ENCODE data around the gene DUSP5. TPM values are rescaled to one million over a fixed set of nuclear protein-coding genes. Genes with fewer than 3 reads are reported as not detected.

DUSP5 gene
- total and polyA plus RNA-seq, 2 experiments from 2014 or later: 49.6 to 60.7 TPM

GRCh38 chr10:110547139-110547761, 49.5 kb downstream of the DUSP5 start:
- no peaks in the 10 kb centered on the region for H3K36me3 ChIP-seq (replicated peaks; ENCODE audit: insufficient read depth, low read depth)
- H3K4me1 ChIP-seq (ENCODE audit: insufficient read depth): no peaks in the 10 kb centered on the region
- H2AFZ ChIP-seq: no peak overlapping the region
- no peaks in the 10 kb centered on the region for H4K20me1 ChIP-seq (ENCODE audit: insufficient read depth, poor library complexity, severe bottlenecking)
- H3K9me3 ChIP-seq (ENCODE audit: low read depth): no peaks in the 10 kb centered on the region
- H3K27ac ChIP-seq: no peak overlapping the region
- no peaks in the 10 kb centered on the region for H3K79me2 ChIP-seq
- H3K27me3 ChIP-seq: peaks cover 11% of the 10 kb centered on the region
- no peak overlapping the region for H3K4me3 ChIP-seq
- TF ChIP-seq CTCF (IDR thresholded peaks at IDR 0.05; ENCODE audit: poor library complexity) (peak; percentile 83), EZH2 (IDR thresholded peaks at IDR 0.05; ENCODE audit: borderline replicate concordance) (no peak)
- WGBS (ENCODE audit: low lambda C conversion rate, missing lambda C conversion rate): 16% methylated on average over 8 of the region's 8 CpGs
- DNase-seq (ENCODE audit: low spot score): peak; percentile 77
- no peaks in the 10 kb centered on the region for H3K9me2 ChIP-seq (replicated peaks; ENCODE audit: insufficient read depth)
- no peak overlapping the region for H3K4me2 ChIP-seq

- TF ChIP-seq EZH2phosphoT487 (IDR thresholded peaks at IDR 0.05; ENCODE audit: low read depth, severe bottlenecking, unreplicated experiment) (no peak), CTCF (IDR thresholded peaks at IDR 0.05; ENCODE audit: poor library complexity) (no peak), EZH2 (IDR thresholded peaks at IDR 0.05; ENCODE audit: borderline replicate concordance) (no peak)
- no peaks in the 10 kb centered on the region for H3K9me2 ChIP-seq (replicated peaks; ENCODE audit: insufficient read depth)
- 43% methylated on average over 5 of the region's 5 CpGs for WGBS (ENCODE audit: low lambda C conversion rate, missing lambda C conversion rate)
These were observed 50.3 kb downstream of the DUSP5 start for GRCh38 chr10:110548002-110548401.

GRCh38 chr10:110549211-110549610, 51.5 kb downstream of the DUSP5 start:
- Histone ChIP-seq H3K4me2 (no peak overlapping the region), H3K27me3 (peaks cover 11% of the 10 kb centered on the region), H3K36me3 (replicated peaks; ENCODE audit: insufficient read depth, low read depth) (no peaks in the 10 kb centered on the region), H3K4me3 (no peak overlapping the region), H4K20me1 (ENCODE audit: insufficient read depth, poor library complexity, severe bottlenecking) (no peaks in the 10 kb centered on the region), H3K79me2 (no peaks in the 10 kb centered on the region), H3K27ac (no peak overlapping the region), H2AFZ (no peak overlapping the region), H3K4me1 (ENCODE audit: insufficient read depth) (no peaks in the 10 kb centered on the region), H3K9me2 (replicated peaks; ENCODE audit: insufficient read depth) (no peaks in the 10 kb centered on the region), H3K9me3 (ENCODE audit: low read depth) (no peaks in the 10 kb centered on the region)
- TF ChIP-seq CTCF (IDR thresholded peaks at IDR 0.05; ENCODE audit: poor library complexity) (no peak), EZH2 (IDR thresholded peaks at IDR 0.05; ENCODE audit: borderline replicate concordance) (no peak), EZH2phosphoT487 (IDR thresholded peaks at IDR 0.05; ENCODE audit: low read depth, severe bottlenecking, unreplicated experiment) (no peak)
- 81% methylated on average over 5 of the region's 5 CpGs for WGBS (ENCODE audit: low lambda C conversion rate, missing lambda C conversion rate)
- no peak for DNase-seq (ENCODE audit: low spot score)

More at GRCh38 chr10:110548002-110548401, 50.3 kb downstream of the DUSP5 start:
- H3K79me2 ChIP-seq: no peaks in the 10 kb centered on the region
- H3K27ac ChIP-seq: no peak overlapping the region
- no peaks in the 10 kb centered on the region for H3K36me3 ChIP-seq (replicated peaks; ENCODE audit: insufficient read depth, low read depth)
- no peak overlapping the region for H3K4me2 ChIP-seq
- DNase-seq (ENCODE audit: low spot score): no peak
- H3K4me1 ChIP-seq (ENCODE audit: insufficient read depth): no peaks in the 10 kb centered on the region
- no peak overlapping the region for H3K4me3 ChIP-seq
- H4K20me1 ChIP-seq (ENCODE audit: insufficient read depth, poor library complexity, severe bottlenecking): no peaks in the 10 kb centered on the region
- H2AFZ ChIP-seq: no peak overlapping the region
- H3K9me3 ChIP-seq (ENCODE audit: low read depth): no peaks in the 10 kb centered on the region
- H3K27me3 ChIP-seq: peaks cover 11% of the 10 kb centered on the region
